ENCODE data around the gene GPR173. TPM values are rescaled to one million over a fixed set of nuclear protein-coding genes. Genes with fewer than 3 reads are reported as not detected.

Gene GPR173
- total RNA-seq, 1 donor: 2.5 TPM

DNA sequence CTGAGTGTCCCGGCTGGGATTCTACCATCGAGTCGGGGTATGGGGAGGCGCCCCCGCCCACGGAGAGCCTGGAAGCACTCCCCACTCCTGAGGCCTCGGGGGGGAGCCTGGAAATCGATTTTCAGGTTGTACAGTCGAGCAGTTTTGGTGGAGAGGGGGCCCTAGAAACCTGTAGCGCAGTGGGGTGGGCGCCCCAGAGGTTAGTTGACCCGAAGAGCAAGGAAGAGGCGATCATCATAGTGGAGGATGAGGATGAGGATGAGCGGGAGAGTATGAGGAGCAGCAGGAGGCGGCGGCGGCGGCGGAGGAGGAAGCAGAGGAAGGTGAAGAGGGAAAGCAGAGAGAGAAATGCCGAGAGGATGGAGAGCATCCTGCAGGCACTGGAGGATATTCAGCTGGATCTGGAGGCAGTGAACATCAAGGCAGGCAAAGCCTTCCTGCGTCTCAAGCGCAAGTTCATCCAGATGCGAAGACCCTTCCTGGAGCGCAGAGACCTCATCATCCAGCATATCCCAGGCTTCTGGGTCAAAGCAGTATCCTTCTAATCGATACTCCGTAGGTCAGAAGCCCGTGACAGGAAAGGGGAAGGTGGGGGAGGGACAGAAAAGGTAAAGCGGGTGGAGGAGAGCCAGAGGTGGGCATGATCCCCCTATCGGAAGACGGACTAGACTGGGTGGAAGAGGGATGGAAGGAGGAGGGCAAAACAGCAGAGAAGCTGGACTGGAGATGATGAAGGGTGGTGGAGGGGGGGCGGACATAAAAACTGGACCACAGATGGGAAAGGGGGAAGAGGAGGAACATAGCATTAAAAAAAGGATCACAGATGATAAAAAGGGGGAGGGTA lies 34.4 kb downstream of the GPR173 start:
- TF ChIP-seq, protein P1, sequence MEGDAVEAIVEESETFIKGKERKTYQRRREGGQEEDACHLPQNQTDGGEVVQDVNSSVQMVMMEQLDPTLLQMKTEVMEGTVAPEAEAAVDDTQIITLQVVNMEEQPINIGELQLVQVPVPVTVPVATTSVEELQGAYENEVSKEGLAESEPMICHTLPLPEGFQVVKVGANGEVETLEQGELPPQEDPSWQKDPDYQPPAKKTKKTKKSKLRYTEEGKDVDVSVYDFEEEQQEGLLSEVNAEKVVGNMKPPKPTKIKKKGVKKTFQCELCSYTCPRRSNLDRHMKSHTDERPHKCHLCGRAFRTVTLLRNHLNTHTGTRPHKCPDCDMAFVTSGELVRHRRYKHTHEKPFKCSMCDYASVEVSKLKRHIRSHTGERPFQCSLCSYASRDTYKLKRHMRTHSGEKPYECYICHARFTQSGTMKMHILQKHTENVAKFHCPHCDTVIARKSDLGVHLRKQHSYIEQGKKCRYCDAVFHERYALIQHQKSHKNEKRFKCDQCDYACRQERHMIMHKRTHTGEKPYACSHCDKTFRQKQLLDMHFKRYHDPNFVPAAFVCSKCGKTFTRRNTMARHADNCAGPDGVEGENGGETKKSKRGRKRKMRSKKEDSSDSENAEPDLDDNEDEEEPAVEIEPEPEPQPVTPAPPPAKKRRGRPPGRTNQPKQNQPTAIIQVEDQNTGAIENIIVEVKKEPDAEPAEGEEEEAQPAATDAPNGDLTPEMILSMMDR (IDR thresholded peaks at IDR 0.05; ENCODE audit: insufficient read depth, low read length): no peak
- no peak for DNase-seq (ENCODE audit: low read depth)
- peak overlapping the region; percentile 82 for H3K4me3 ChIP-seq (ENCODE audit: low read depth, low read length)

GRCh38 chrX:53084043-53084570 lies 35.5 kb downstream of the GPR173 start:
- TF ChIP-seq, protein P1 (IDR thresholded peaks at IDR 0.05; ENCODE audit: insufficient read depth, low read length): no peak
- H3K4me3 ChIP-seq (ENCODE audit: low read depth, low read length): peak overlapping the region; percentile 82
- no peak for DNase-seq (ENCODE audit: low read depth)

GRCh38 chrX:53084863-53085262 lies 36.3 kb downstream of the GPR173 start:
- no peak for DNase-seq (ENCODE audit: low read depth)
- no peak overlapping the region for H3K4me3 ChIP-seq (ENCODE audit: low read depth, low read length)
- TF ChIP-seq, protein P1 (IDR thresholded peaks at IDR 0.05; ENCODE audit: insufficient read depth, low read length): no peak

- TF ChIP-seq, protein P1 (IDR thresholded peaks at IDR 0.05; ENCODE audit: insufficient read depth, low read length): no peak
- no peak for DNase-seq (ENCODE audit: low read depth)
- no peak overlapping the region for H3K4me3 ChIP-seq (ENCODE audit: low read depth, low read length)
These were observed 37.2 kb downstream of the GPR173 start for GRCh38 chrX:53085661-53086229.

GRCh38 chrX:53086464-53086863 lies 37.9 kb downstream of the GPR173 start:
- no peak for DNase-seq (ENCODE audit: low read depth)
- H3K4me3 ChIP-seq (ENCODE audit: low read depth, low read length): no peak overlapping the region
- TF ChIP-seq, protein P1 (IDR thresholded peaks at IDR 0.05; ENCODE audit: insufficient read depth, low read length): no peak

GRCh38 chrX:53087388-53087831 lies 38.8 kb downstream of the GPR173 start:
- no peak overlapping the region for H3K4me3 ChIP-seq (ENCODE audit: low read depth, low read length)
- no peak for DNase-seq (ENCODE audit: low read depth)
- TF ChIP-seq, protein P1 (IDR thresholded peaks at IDR 0.05; ENCODE audit: insufficient read depth, low read length): no peak
